Astrocyte (in vitro differentiated cells and primary cell): ENCODE measurements around the gene ASGR2. TPM values are rescaled to one million over a fixed set of nuclear protein-coding genes. Genes with fewer than 3 reads are reported as not detected.

Experiments used
- DNase-seq: peaks from one replicate; pipeline ENCODE4 v3.0.0-alpha.2; 2010; ENCODE audit warnings: low read depth
- FAIRE-seq: peaks from 2 replicates; lab custom pipeline; 2011; peaks lifted over from hg19 to GRCh38; lab: Jason Lieb, UNC
- H2AFZ ChIP-seq: 2 replicates; pipeline ENCODE4 v1.6.0; 2012; ENCODE audit warnings: low read depth, low read length, inconsistent platforms
- H3K27ac ChIP-seq: 2 replicates; pipeline ENCODE4 v1.5.1; 2011; ENCODE audit warnings: low read depth, low read length, inconsistent platforms
- H3K27me3 ChIP-seq: 2 replicates; pipeline ENCODE4 v1.6.0; 2011; ENCODE audit warnings: low read length, inconsistent platforms; ENCODE audit not compliant: insufficient read depth
- H3K36me3 ChIP-seq: 2 replicates; pipeline ENCODE4 v1.5.1; 2011; ENCODE audit warnings: low read length, inconsistent platforms; ENCODE audit not compliant: insufficient read depth
- H3K4me1 ChIP-seq: 2 replicates; pipeline ENCODE4 v1.5.1; 2011; ENCODE audit warnings: low read length, inconsistent platforms; ENCODE audit not compliant: insufficient read depth
- H3K4me2 ChIP-seq: 2 replicates; pipeline ENCODE4 v1.6.0; 2012; ENCODE audit warnings: low read length, inconsistent platforms
- H3K4me3 ChIP-seq: 2 replicates; pipeline ENCODE4 v1.5.1; 2011; ENCODE audit warnings: low read depth, mild to moderate bottlenecking, low read length, inconsistent platforms; ENCODE audit not compliant: insufficient read depth
- H3K79me2 ChIP-seq: 2 replicates; pipeline ENCODE4 v1.6.0; 2012; ENCODE audit warnings: mild to moderate bottlenecking, low read length, inconsistent platforms; ENCODE audit not compliant: insufficient read depth
- H3K9ac ChIP-seq: 2 replicates; pipeline ENCODE4 v1.6.0; 2012; ENCODE audit warnings: mild to moderate bottlenecking, low read length, inconsistent platforms
- H3K9me3 ChIP-seq: 2 replicates; pipeline ENCODE4 v1.5.1; 2012; ENCODE audit warnings: low read depth, mild to moderate bottlenecking, low read length, inconsistent platforms; ENCODE audit not compliant: insufficient read depth
- H4K20me1 ChIP-seq: 2 replicates; pipeline ENCODE4 v1.6.0; 2012; ENCODE audit warnings: low read length, inconsistent platforms; ENCODE audit not compliant: insufficient read depth
- H3K27ac Mint-ChIP-seq: one replicate; pipeline ENCODE4 v1.8.0; 2021; ENCODE audit warnings: mild to moderate bottlenecking, mixed read lengths; ENCODE audit not compliant: unreplicated experiment
- H3K27me3 Mint-ChIP-seq: one replicate; pipeline ENCODE4 v1.8.0; 2021; ENCODE audit warnings: low read depth, mixed read lengths; ENCODE audit not compliant: unreplicated experiment
- H3K36me3 Mint-ChIP-seq: one replicate; pipeline ENCODE4 v1.8.0; 2021; ENCODE audit warnings: low read depth, mixed read lengths; ENCODE audit not compliant: unreplicated experiment
- H3K4me1 Mint-ChIP-seq: one replicate; pipeline ENCODE4 v1.8.0; 2021; ENCODE audit warnings: low read depth, mixed read lengths; ENCODE audit not compliant: unreplicated experiment
- H3K4me3 Mint-ChIP-seq: one replicate; pipeline ENCODE4 v1.8.0; 2021; ENCODE audit warnings: mild to moderate bottlenecking, moderate library complexity, mixed read lengths; ENCODE audit not compliant: unreplicated experiment
- H3K9me3 Mint-ChIP-seq: one replicate; pipeline ENCODE4 v1.8.0; 2021; ENCODE audit warnings: mild to moderate bottlenecking, mixed read lengths; ENCODE audit not compliant: unreplicated experiment
- CTCF ChIP-seq: IDR thresholded peaks from 2 replicates; pipeline ENCODE4 v1.5.1; 2011; ENCODE audit warnings: low read depth, mild to moderate bottlenecking, inconsistent platforms, low read length, moderate library complexity; ENCODE audit not compliant: insufficient read depth
- EZH2 ChIP-seq: IDR thresholded peaks from 2 replicates; pipeline ENCODE4 v1.6.1; 2012; ENCODE audit warnings: mild to moderate bottlenecking, low read length, inconsistent platforms; ENCODE audit not compliant: insufficient read depth
- total RNA-seq: library from RNA; stranded (reverse); gene quantifications from 2 replicates; pipeline ENCODE4 v1.2.1, GENCODE V29; 2021

The ASGR2 gene
- total RNA-seq, 1 donor from 2014 or later: not detected

- no peak overlapping the region for H2AFZ ChIP-seq
Measured at GRCh38 chr17:7113273-7114071, 1.1 kb downstream of the ASGR2 start.

GRCh38 chr17:7112510-7113108 lies 2.0 kb downstream of the ASGR2 start:
- Histone ChIP-seq H3K27ac (no peak overlapping the region), H3K27me3 (peaks cover 9% of the 10 kb centered on the region), H3K9me3 (no peaks in the 10 kb centered on the region), H3K36me3 (no peaks in the 10 kb centered on the region), H3K79me2 (no peaks in the 10 kb centered on the region), H3K4me1 (no peaks in the 10 kb centered on the region), H3K4me2 (no peak overlapping the region), H4K20me1 (no peaks in the 10 kb centered on the region), H2AFZ (no peak overlapping the region), H3K4me3 (no peak overlapping the region), H3K9ac (no peak overlapping the region)
- H3K9me3 Mint-ChIP-seq: peaks cover 9% of the 10 kb centered on the region
- TF ChIP-seq CTCF: no peak
- no peak for TF ChIP-seq EZH2
- H3K4me1 Mint-ChIP-seq: no peaks in the 10 kb centered on the region
- H3K36me3 Mint-ChIP-seq: peaks cover 1% of the 10 kb centered on the region
- H3K27ac Mint-ChIP-seq: no peak overlapping the region
- peaks cover 11% of the 10 kb centered on the region for H3K27me3 Mint-ChIP-seq
- DNase-seq: no peak
- FAIRE-seq: no peak
- H3K4me3 Mint-ChIP-seq: no peak overlapping the region

More at GRCh38 chr17:7113273-7114071, 1.1 kb downstream of the ASGR2 start:
- H3K4me2 ChIP-seq: no peak overlapping the region
- FAIRE-seq (peak; percentile 85), DNase-seq (no peak)
- H3K27ac ChIP-seq: no peak overlapping the region
- peaks cover 1% of the 10 kb centered on the region for H3K36me3 Mint-ChIP-seq
- no peak overlapping the region for H3K9ac ChIP-seq
- H3K9me3 ChIP-seq: no peaks in the 10 kb centered on the region
- H3K27ac Mint-ChIP-seq: no peak overlapping the region
- peaks cover 8% of the 10 kb centered on the region for H3K27me3 Mint-ChIP-seq
- no peaks in the 10 kb centered on the region for H3K4me1 ChIP-seq
- peaks cover 10% of the 10 kb centered on the region for H3K27me3 ChIP-seq
- TF ChIP-seq CTCF (no peak), EZH2 (no peak)
- no peaks in the 10 kb centered on the region for H3K4me1 Mint-ChIP-seq
- H4K20me1 ChIP-seq: no peaks in the 10 kb centered on the region
- peaks cover 9% of the 10 kb centered on the region for H3K9me3 Mint-ChIP-seq
- no peak overlapping the region for H3K4me3 Mint-ChIP-seq
- H3K4me3 ChIP-seq: no peak overlapping the region
- no peaks in the 10 kb centered on the region for H3K79me2 ChIP-seq
- no peaks in the 10 kb centered on the region for H3K36me3 ChIP-seq
